IMR-90 (cell line): ENCODE data around the gene LRPAP1. TPM values are rescaled to one million over a fixed set of nuclear protein-coding genes. Genes with fewer than 3 reads are reported as not detected.

Experiments
- ATAC-seq: fragments of 200-7000 bp; cut with Tn5 transposase; 2 replicates; pipeline ENCODE4 v1.9.1; 2020; ENCODE audit warnings: low read depth, mild to moderate bottlenecking, moderate library complexity
- BruUV-seq: library from RNA; stranded (reverse); fragments of 400-500 nt; replicated peaks from 2 replicates; lab custom pipeline; 2021; lab: Mats Ljungman, UMichigan
- CTCF ChIA-PET: fragments of 300-600 bp; formaldehyde crosslinking; extraction: SDS; loops from one replicate; lab custom pipeline; 2021; ENCODE audit warnings: antibody characterized with exemption; lab: Yijun Ruan, JAX
- POLR2A ChIA-PET: fragments of 300-600 bp; sonication (Branson Sonifier 250); formaldehyde crosslinking; loops from one replicate; lab custom pipeline; 2022; ENCODE audit warnings: antibody characterized with exemption; ENCODE audit not compliant: unreplicated experiment; lab: Charles Lee
- DNase-seq: peaks from one replicate; pipeline ENCODE4 v3.0.0; 2013
- H2AFZ ChIP-seq: replicated peaks from 2 replicates; pipeline ENCODE3; 2013; ENCODE audit warnings: low read length, mild to moderate bottlenecking; ENCODE audit not compliant: poor library complexity
- H2AK5ac ChIP-seq: 2 replicates; pipeline ENCODE4 v1.6.1; 2013; ENCODE audit warnings: low read depth, low read length, inconsistent platforms
- H2AK9ac ChIP-seq: replicated peaks from 2 replicates; pipeline ENCODE3; 2013; ENCODE audit warnings: mild to moderate bottlenecking, low read depth, low read length, moderate library complexity; ENCODE audit not compliant: poor library complexity
- H2BK120ac ChIP-seq: 2 replicates; pipeline ENCODE4 v1.6.1; 2013; ENCODE audit warnings: low read depth, low read length, inconsistent platforms
- H2BK15ac ChIP-seq: 3 replicates; pipeline ENCODE4 v1.6.1; 2013; ENCODE audit warnings: low read depth, low read length, inconsistent platforms
- H2BK20ac ChIP-seq: 2 replicates; pipeline ENCODE4 v1.6.1; 2013; ENCODE audit warnings: low read depth, mild to moderate bottlenecking, inconsistent platforms, low read length, moderate library complexity
- H2BK5ac ChIP-seq: 2 replicates; pipeline ENCODE4 v1.6.1; 2013; ENCODE audit warnings: mild to moderate bottlenecking, low read depth, low read length, inconsistent platforms; ENCODE audit not compliant: poor library complexity, severe bottlenecking
- H3K14ac ChIP-seq: replicated peaks from 2 replicates; pipeline ENCODE4 v1.6.1; 2013; ENCODE audit warnings: low read depth, low read length, inconsistent platforms
- H3K18ac ChIP-seq: 2 replicates; pipeline ENCODE4 v1.6.1; 2013; ENCODE audit warnings: low read depth, low read length, control low read depth
- H3K23ac ChIP-seq: 2 replicates; pipeline ENCODE4 v1.6.1; 2013; ENCODE audit warnings: low read depth, low read length, inconsistent platforms
- H3K27ac ChIP-seq: 2 replicates; pipeline ENCODE4 v1.5.1; 2013; ENCODE audit warnings: mild to moderate bottlenecking, control low read depth, low read length; ENCODE audit not compliant: insufficient read depth
- H3K27me3 ChIP-seq: 2 replicates; pipeline ENCODE4 v1.6.1; 2013; ENCODE audit warnings: low read length; ENCODE audit not compliant: control insufficient read depth, insufficient read depth
- H3K36me3 ChIP-seq: 2 replicates; pipeline ENCODE4 v1.6.1; 2013; ENCODE audit warnings: low read length, mixed read lengths; ENCODE audit not compliant: control insufficient read depth, insufficient read depth
- H3K4ac ChIP-seq: 2 replicates; pipeline ENCODE4 v1.6.1; 2013; ENCODE audit warnings: low read depth, low read length, inconsistent platforms
- H3K4me1 ChIP-seq: 2 replicates; pipeline ENCODE4 v1.6.1; 2013; ENCODE audit warnings: low read length, mixed read lengths; ENCODE audit not compliant: control insufficient read depth, insufficient read depth
- H3K4me2 ChIP-seq: 2 replicates; pipeline ENCODE4 v1.6.1; 2013; ENCODE audit warnings: low read depth, mild to moderate bottlenecking, control low read depth, low read length, moderate library complexity
- H3K4me3 ChIP-seq: 2 replicates; pipeline ENCODE4 v1.5.1; 2013; ENCODE audit warnings: low read depth, mild to moderate bottlenecking, control low read depth, low read length, moderate library complexity; ENCODE audit not compliant: insufficient read depth
- H3K56ac ChIP-seq: 2 replicates; pipeline ENCODE4 v1.6.1; 2013; ENCODE audit warnings: low read length, inconsistent platforms; ENCODE audit not compliant: insufficient read depth; ENCODE audit errors: extremely low read depth
- H3K79me1 ChIP-seq, 2 experiments: 2 replicates each; pipeline ENCODE4 v1.6.1; 2013; ENCODE audit warnings: low read length in 2 of 2, inconsistent platforms in 1 of 2, low read depth in 1 of 2
- H3K9ac ChIP-seq: 2 replicates; pipeline ENCODE4 v1.6.1; 2013; ENCODE audit warnings: low read depth, low read length, control low read depth
- H3K9me1 ChIP-seq: 2 replicates; pipeline ENCODE4 v1.6.1; 2013; ENCODE audit warnings: low read length, inconsistent platforms; ENCODE audit not compliant: insufficient read depth
- H3K9me3 ChIP-seq: 2 replicates; pipeline ENCODE4 v1.6.1; 2013; ENCODE audit warnings: low read length; ENCODE audit not compliant: control insufficient read depth, insufficient read depth
- H4K20me1 ChIP-seq: 2 replicates; pipeline ENCODE4 v1.6.1; 2013; ENCODE audit warnings: low read length, inconsistent platforms; ENCODE audit not compliant: insufficient read depth
- H4K5ac ChIP-seq: 2 replicates; pipeline ENCODE4 v1.6.1; 2013; ENCODE audit warnings: mild to moderate bottlenecking, low read depth, low read length, control low read depth
- H4K8ac ChIP-seq, 2 experiments: 2 replicates each; pipeline ENCODE4 v1.6.1; 2013; ENCODE audit warnings: low read depth in 2 of 2, low read length in 2 of 2, control low read depth in 1 of 2, inconsistent platforms in 1 of 2
- H4K91ac ChIP-seq: 2 replicates; pipeline ENCODE4 v1.6.1; 2013; ENCODE audit warnings: low read depth, low read length, inconsistent platforms; ENCODE audit not compliant: insufficient read depth
- CHD1 ChIP-seq: IDR thresholded peaks from 2 replicates; pipeline ENCODE4 v1.6.1; 2012; ENCODE audit warnings: low read depth, low read length, improper control_type of control experiment
- SMC3 ChIP-seq: fragments of 150-350 bp; IDR thresholded peaks from 2 replicates; pipeline ENCODE4 v1.6.1; 2016; ENCODE audit warnings: low read depth, mild to moderate bottlenecking, antibody characterized with exemption, low read length, moderate library complexity
- WGBS, 2 experiments: methylation state at CpG; one replicate each; pipeline versions ENCODE4 v1.1.5 to v1.1.7; 2013; ENCODE audit warnings: missing lambda C conversion rate in 2 of 2; ENCODE audit not compliant: insufficient read length in 1 of 2; ENCODE audit errors: extremely low coverage in 2 of 2; 5-methylcytosine and 5-hydroxymethylcytosine counted together
- dilution Hi-C: fragments of 300-500 bp; cut with HindIII; formaldehyde crosslinking; loops from one replicate; pipeline ENCODE4 v1.14.3; 2018; ENCODE audit warnings: low sequenced_read_pairs; ENCODE audit not compliant: unreplicated experiment
- in situ Hi-C: fragments of 300-500 bp; cut with MboI; formaldehyde crosslinking; loops from 3 replicates; pipeline ENCODE4 v1.14.3; 2019; ENCODE audit warnings: low sequenced_read_pairs, inconsistent platforms, mixed read lengths
- intact Hi-C: fragments of 100-400 bp; cut with micrococcal nuclease; formaldehyde crosslinking; loops from 2 replicates; pipeline ENCODE4 v1.10.0; 2022
- polyA plus RNA-seq, 3 experiments: library from polyadenylated mRNA; depleted of rRNA; stranded (reverse); fragments of >200 nt; gene quantifications; 2 replicates each; pipeline ENCODE4 v1.2.3, GENCODE V29; 2012; ENCODE audit warnings: low replicate concordance in 1 of 3
- total RNA-seq: library from RNA; depleted of rRNA; stranded (reverse); fragments of >200 nt; gene quantifications from 2 replicates; pipeline ENCODE4 v1.2.3, GENCODE V29; 2012

LRPAP1 gene
- total and polyA plus RNA-seq, 2 of the 4 experiments (the other 2 are of a cell fraction) = 135 to 175 TPM

- H3K18ac ChIP-seq = no peak overlapping the region
- no peak overlapping the region for H3K9ac ChIP-seq
- H3K27me3 ChIP-seq = peaks cover 55% of the 10 kb centered on the region
- 84% methylated on average over 7 of the region's 21 CpGs; no CpG with 5 or more reads in 1 of the 2 experiments for WGBS, 2 experiments
- no peak overlapping the region for H4K8ac ChIP-seq
- no peak overlapping the region for H2BK120ac ChIP-seq
- no peak overlapping the region for H3K4ac ChIP-seq
- H3K23ac ChIP-seq = no peak overlapping the region
- in situ Hi-C loops = no loop called here
- H4K91ac ChIP-seq = no peak overlapping the region
- H2BK20ac ChIP-seq = no peak overlapping the region
- H4K5ac ChIP-seq = no peak overlapping the region
- H3K27ac ChIP-seq = no peak overlapping the region
- CTCF ChIA-PET = no interaction called here
- no peak overlapping the region for H2BK5ac ChIP-seq
- TF ChIP-seq CHD1 (no peak), SMC3 (no peak)
- H3K9me1 ChIP-seq = 0 out of 2 replicates have a peak, but pooled peaks cover 5% of the 10 kb centered on the region
- H3K14ac ChIP-seq = no peak overlapping the region
- no peak overlapping the region for H2AK9ac ChIP-seq
- no peaks in the 10 kb centered on the region for H3K4me1 ChIP-seq
- 0 out of 2 replicates have a peak, but pooled peaks cover 8% of the 10 kb centered on the region for H4K20me1 ChIP-seq
- no peaks in the 10 kb centered on the region for H3K36me3 ChIP-seq
- no peak overlapping the region for H2BK15ac ChIP-seq
- intact Hi-C loops = no loop called here
- no peaks in the 10 kb centered on the region for H3K9me3 ChIP-seq
- H3K4me2 ChIP-seq = no peak overlapping the region
- ATAC-seq = no peak
- POLR2A ChIA-PET = no interaction called here
- H3K4me3 ChIP-seq = no peak overlapping the region
- H2AK5ac ChIP-seq = no peak overlapping the region
- dilution Hi-C loops = no loop called here
- no peak overlapping the region for H2AFZ ChIP-seq
- BruUV-seq = no TSS peak
- no peak for DNase-seq
- no peaks in the 10 kb centered on the region for H3K79me1 ChIP-seq
- H3K56ac ChIP-seq = no peak overlapping the region
Measured at GRCh38 chr4:3464911-3465697, 67.1 kb downstream of the LRPAP1 start.
